H1 (cell line): ENCODE results near the gene SLC18A3. TPM values are rescaled to one million over a fixed set of nuclear protein-coding genes. Genes with fewer than 3 reads are reported as not detected.

Source experiments
- polyA plus RNA-seq, 7 experiments: library from polyadenylated mRNA; depleted of rRNA in 3 of 7; stranded (reverse) in 5 of 7; unstranded in 2 of 7; fragments of >200 nt in 5 of 7; fragments of 200-250 nt in 2 of 7; gene quantifications; 1 replicate in 5 of 7; 2 replicates in 1 of 7; 4 replicates in 1 of 7; pipeline versions ENCODE4 v1.2.1 to v1.2.3, GENCODE V29; 2011 to 2013; ENCODE audit warnings: missing spikeins in 2 of 7, mixed read lengths in 2 of 7
- total RNA-seq: library from RNA; stranded (reverse); fragmentation: NEBNext Ultra II Directional; extraction: Animal tissue kit (Norgen Biotek cat#: 25700); gene quantifications from 2 replicates; pipeline ENCODE4 v1.2.1, GENCODE V29; 2021
- TF ChIP-seq, protein P1 (sequence below): fragments of 300-600 bp; sonication (generic); IDR thresholded peaks from 2 replicates; pipeline ENCODE4 v1.7.1; 2012; ENCODE audit warnings: low read length, moderate library complexity, mild to moderate bottlenecking, inconsistent platforms; ENCODE audit not compliant: insufficient replicate concordance

The SLC18A3 gene
- total and polyA plus RNA-seq, 2 of the 8 experiments (the other 6 are each of a cell fraction or from before 2014, with no cell fraction given), result 0.17 TPM; not detected in 1

DNA sequence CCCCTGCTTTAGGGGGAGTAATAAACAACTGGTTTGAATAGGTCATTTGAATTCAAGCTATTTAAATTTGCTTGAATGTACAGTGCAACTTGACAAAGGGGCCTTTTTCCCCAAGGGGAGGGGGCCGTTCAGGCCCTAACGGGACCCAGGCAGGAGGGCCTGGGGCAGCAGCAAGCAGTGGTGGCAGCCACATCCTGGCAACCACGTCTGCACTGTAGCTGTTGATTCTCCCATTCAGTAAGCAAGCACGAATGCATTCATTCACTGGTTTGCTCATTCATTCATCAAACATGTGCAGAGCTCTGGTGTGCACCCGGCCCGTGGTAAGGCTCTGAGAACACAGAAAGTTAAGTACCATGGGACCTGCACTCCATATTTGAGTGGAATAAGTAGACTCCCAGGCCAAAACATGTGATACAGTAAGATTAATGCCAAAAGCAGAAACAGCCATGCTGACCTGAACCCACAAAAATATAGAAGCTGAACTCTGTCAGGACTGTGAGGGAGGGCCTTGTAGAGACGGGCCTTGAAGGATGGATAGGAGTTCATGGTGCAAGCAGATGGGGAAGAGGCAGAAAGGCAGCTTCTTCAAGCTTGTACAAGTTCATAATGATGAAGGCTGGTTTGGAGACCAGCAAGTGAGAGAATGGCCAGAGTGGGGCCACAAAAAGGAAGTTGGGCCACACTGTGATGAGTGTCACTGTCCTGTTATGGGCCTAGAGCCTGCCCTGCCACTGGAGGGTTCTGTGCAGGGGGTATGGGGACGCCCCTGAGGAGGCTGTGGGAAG, 40.0 kb downstream of the SLC18A3 start (continued):
- TF ChIP-seq, protein P1, sequence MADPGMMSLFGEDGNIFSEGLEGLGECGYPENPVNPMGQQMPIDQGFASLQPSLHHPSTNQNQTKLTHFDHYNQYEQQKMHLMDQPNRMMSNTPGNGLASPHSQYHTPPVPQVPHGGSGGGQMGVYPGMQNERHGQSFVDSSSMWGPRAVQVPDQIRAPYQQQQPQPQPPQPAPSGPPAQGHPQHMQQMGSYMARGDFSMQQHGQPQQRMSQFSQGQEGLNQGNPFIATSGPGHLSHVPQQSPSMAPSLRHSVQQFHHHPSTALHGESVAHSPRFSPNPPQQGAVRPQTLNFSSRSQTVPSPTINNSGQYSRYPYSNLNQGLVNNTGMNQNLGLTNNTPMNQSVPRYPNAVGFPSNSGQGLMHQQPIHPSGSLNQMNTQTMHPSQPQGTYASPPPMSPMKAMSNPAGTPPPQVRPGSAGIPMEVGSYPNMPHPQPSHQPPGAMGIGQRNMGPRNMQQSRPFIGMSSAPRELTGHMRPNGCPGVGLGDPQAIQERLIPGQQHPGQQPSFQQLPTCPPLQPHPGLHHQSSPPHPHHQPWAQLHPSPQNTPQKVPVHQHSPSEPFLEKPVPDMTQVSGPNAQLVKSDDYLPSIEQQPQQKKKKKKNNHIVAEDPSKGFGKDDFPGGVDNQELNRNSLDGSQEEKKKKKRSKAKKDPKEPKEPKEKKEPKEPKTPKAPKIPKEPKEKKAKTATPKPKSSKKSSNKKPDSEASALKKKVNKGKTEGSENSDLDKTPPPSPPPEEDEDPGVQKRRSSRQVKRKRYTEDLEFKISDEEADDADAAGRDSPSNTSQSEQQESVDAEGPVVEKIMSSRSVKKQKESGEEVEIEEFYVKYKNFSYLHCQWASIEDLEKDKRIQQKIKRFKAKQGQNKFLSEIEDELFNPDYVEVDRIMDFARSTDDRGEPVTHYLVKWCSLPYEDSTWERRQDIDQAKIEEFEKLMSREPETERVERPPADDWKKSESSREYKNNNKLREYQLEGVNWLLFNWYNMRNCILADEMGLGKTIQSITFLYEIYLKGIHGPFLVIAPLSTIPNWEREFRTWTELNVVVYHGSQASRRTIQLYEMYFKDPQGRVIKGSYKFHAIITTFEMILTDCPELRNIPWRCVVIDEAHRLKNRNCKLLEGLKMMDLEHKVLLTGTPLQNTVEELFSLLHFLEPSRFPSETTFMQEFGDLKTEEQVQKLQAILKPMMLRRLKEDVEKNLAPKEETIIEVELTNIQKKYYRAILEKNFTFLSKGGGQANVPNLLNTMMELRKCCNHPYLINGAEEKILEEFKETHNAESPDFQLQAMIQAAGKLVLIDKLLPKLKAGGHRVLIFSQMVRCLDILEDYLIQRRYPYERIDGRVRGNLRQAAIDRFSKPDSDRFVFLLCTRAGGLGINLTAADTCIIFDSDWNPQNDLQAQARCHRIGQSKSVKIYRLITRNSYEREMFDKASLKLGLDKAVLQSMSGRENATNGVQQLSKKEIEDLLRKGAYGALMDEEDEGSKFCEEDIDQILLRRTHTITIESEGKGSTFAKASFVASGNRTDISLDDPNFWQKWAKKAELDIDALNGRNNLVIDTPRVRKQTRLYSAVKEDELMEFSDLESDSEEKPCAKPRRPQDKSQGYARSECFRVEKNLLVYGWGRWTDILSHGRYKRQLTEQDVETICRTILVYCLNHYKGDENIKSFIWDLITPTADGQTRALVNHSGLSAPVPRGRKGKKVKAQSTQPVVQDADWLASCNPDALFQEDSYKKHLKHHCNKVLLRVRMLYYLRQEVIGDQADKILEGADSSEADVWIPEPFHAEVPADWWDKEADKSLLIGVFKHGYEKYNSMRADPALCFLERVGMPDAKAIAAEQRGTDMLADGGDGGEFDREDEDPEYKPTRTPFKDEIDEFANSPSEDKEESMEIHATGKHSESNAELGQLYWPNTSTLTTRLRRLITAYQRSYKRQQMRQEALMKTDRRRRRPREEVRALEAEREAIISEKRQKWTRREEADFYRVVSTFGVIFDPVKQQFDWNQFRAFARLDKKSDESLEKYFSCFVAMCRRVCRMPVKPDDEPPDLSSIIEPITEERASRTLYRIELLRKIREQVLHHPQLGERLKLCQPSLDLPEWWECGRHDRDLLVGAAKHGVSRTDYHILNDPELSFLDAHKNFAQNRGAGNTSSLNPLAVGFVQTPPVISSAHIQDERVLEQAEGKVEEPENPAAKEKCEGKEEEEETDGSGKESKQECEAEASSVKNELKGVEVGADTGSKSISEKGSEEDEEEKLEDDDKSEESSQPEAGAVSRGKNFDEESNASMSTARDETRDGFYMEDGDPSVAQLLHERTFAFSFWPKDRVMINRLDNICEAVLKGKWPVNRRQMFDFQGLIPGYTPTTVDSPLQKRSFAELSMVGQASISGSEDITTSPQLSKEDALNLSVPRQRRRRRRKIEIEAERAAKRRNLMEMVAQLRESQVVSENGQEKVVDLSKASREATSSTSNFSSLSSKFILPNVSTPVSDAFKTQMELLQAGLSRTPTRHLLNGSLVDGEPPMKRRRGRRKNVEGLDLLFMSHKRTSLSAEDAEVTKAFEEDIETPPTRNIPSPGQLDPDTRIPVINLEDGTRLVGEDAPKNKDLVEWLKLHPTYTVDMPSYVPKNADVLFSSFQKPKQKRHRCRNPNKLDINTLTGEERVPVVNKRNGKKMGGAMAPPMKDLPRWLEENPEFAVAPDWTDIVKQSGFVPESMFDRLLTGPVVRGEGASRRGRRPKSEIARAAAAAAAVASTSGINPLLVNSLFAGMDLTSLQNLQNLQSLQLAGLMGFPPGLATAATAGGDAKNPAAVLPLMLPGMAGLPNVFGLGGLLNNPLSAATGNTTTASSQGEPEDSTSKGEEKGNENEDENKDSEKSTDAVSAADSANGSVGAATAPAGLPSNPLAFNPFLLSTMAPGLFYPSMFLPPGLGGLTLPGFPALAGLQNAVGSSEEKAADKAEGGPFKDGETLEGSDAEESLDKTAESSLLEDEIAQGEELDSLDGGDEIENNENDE, result no peak
